GM12874 (cell line): Measurements from ENCODE around the gene GSTM4.

Experiments used
- CTCF ChIP-seq: IDR thresholded peaks from 2 replicates; pipeline ENCODE4 v1.5.1; 2011; ENCODE audit warnings: low read depth, mild to moderate bottlenecking, control low read depth, low read length, moderate library complexity; ENCODE audit not compliant: insufficient read depth

GSTM4 gene

GRCh38 chr1:109616391-109616790 lies 39.5 kb upstream of the GSTM4 start:
- TF ChIP-seq CTCF = no peak

GRCh38 chr1:109617291-109617801 lies 38.6 kb upstream of the GSTM4 start:
- no peak for TF ChIP-seq CTCF

GRCh38 chr1:109618661-109619575 lies 37.0 kb upstream of the GSTM4 start:
- no peak for TF ChIP-seq CTCF

DNA sequence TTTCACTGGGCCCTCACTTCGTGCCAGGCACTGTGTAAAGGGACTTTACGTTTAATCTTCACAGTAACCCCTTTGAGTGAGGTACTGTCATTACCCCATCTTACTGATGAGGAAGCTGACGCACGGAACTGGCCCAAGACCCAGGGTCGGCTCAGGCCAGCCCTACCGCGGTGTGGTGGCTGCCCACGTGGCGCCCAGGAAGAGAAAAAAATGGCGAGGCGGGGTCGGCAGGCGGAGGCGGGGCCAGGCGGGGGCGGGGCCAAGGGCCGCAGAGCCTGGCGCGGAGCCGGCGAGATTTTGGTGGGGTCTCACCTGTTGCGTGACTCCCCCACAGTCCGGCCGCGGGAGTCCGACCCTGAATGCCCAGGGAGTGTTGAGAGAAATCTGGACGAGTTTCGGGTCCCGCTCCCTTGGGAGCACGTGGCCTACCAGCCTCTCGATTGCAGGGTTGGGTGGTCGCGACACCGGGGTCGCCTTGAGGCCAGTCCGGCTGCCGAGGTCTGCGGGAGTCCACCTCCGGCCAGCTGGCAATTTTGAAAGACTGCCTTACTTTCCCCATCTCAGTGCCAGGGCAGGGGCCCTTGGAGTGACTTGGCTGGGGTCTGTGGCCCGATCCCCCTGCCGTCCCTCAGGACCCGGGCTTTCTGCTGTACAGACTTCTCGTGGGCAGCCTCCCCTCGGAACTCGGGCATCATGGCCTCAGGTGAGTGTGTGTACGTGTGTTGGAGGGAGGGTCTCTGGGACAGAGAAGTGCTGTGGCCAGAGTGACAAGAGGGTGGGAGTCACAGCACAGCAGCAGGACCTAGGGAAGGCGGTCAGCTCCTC lies 36.1 kb upstream of the GSTM4 start, which contains the start of the genes AMPD2 and GNAT2:
AMPD2 (plus strand) TSS at position 262 of the 825 bp plus-strand sequence. CDS start 1,339 bp downstream, outside the sequence.
GNAT2 (minus strand) TSS at position 41 of the 825 bp plus-strand sequence. CDS start 6,746 bp downstream, outside the sequence.
- TF ChIP-seq CTCF = no peak

GRCh38 chr1:109620401-109620791 lies 35.5 kb upstream of the GSTM4 start:
- no peak for TF ChIP-seq CTCF

DNA sequence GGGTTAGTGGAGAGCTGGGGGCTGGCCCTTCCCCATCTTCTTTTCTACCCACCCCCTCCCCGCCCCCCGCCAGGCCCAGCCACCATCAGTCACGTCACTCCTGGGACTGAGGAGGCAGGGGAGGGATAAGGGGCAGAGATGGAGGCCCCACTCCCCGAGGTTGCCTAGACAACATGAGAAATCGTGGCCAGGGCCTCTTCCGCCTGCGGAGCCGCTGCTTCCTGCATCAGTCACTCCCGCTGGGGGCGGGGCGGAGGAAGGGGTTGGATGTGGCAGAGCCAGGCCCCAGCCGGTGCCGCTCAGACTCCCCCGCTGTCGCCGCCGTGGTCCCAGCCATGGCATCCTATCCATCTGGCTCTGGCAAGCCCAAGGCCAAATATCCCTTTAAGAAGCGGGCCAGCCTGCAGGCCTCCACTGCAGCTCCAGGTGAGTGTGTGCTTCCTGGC lies 35.0 kb upstream of the GSTM4 start:
- TF ChIP-seq CTCF = no peak
